Epithelial cell of prostate (primary cell): ENCODE results near the gene KNSTRN.

Source experiments
- DNase-seq: peaks from one replicate; pipeline ENCODE4 v3.0.0-alpha.2; 2011; ENCODE audit warnings: low read depth, low spot score
- H3K27ac ChIP-seq: fragments of 450-650 bp; 2 replicates; pipeline ENCODE4 v1.5.1; 2017; ENCODE audit warnings: mild to moderate bottlenecking

The KNSTRN gene

DNA sequence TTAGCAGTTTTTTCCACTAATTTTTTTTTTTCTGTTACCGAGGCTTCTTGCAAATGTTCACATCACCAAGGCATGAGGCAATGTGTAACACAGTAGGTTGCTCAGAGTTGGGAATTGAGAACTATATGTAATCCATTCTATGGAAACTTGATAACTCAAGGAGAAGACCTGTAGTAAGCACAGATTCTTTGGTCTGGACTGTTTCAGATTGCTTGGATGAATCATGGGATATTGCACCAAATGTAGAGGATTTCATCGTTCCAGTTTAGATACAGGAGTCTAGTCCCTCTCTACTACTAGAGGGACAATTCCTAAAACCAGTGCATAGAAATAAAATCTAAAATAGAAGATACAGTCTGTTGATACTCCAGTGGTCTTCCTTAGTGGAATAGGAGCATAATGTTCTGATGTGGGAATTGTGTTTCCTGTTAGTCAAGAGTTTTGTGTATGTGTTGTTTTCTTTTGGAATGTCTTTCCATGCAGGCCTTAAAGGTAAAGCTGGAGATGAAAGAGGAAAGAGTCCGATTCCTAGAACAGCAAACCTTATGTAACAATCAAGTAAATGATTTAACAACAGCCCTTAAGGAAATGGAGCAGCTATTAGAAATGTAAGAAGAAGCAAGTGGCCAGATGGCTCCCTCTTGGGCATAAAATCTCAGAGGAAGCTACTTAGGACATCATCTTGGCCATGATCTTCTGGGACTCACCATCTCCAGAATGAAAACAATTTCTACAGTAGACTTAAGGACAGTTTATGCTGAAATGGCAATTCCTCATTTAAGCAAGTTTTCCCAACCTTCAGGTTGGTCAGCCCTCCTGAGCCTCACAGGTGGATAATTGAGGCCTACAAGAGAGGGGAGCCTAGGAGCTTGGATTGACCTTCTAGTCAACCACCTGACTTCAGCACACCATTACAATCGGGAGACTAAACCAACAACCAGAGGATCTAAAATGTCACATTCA lies 10.7 kb downstream of the KNSTRN start:
- no peak for DNase-seq
- peak overlapping the region; percentile 70 for H3K27ac ChIP-seq

- no peak overlapping the region for H3K27ac ChIP-seq
Observed at GRCh38 chr15:40397688-40398412, 15.3 kb downstream of the KNSTRN start.

GRCh38 chr15:40398413-40398873 lies 15.9 kb downstream of the KNSTRN start:
- H3K27ac ChIP-seq = no peak overlapping the region
- no peak for DNase-seq

More at GRCh38 chr15:40397688-40398412, 15.3 kb downstream of the KNSTRN start:
- no peak for DNase-seq

- H3K27ac ChIP-seq = no peak overlapping the region
- DNase-seq = no peak
Observed at GRCh38 chr15:40399370-40399769, 16.8 kb downstream of the KNSTRN start.

GRCh38 chr15:40405501-40406381 lies 23.2 kb downstream of the KNSTRN start, which contains the start of gene IVD:
Gene IVD, plus strand, starts transcription at chr15:40405795. Its CDS starts 33 bp downstream, at chr15:40405828.
- H3K27ac ChIP-seq = peak within 1 kb of the TSS; percentile 52
- DNase-seq = no peak

DNA sequence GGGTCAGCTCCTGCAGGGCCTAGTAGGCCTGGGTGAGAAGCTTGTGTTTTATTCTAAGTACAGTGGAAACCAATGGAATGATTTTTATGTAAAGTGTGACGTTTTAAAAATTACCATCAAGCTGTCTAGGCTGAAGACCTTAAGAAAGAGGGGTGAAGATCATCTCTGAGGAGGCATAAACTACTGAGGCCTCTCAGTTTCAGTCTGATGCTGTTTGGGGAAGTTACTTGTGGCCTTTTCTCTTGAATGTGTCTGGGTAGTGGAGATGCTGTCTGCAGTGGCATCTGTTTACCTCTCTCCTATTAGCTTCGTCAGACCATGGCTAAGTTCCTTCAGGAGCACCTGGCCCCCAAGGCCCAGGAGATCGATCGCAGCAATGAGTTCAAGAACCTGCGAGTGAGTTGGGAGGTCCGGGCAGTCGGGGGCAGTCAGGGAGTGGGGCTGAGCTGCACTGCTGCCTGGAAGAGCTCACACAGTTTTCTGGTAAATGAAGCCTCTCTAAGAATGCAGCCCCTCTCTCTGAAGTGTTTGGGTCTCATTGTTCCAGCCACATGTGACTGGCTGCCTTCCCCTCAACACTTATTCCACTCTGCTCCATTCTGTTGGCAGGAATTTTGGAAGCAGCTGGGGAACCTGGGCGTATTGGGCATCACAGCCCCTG lies 24.9 kb downstream of the KNSTRN start:
- no peak for DNase-seq
- no peak overlapping the region for H3K27ac ChIP-seq

DNA sequence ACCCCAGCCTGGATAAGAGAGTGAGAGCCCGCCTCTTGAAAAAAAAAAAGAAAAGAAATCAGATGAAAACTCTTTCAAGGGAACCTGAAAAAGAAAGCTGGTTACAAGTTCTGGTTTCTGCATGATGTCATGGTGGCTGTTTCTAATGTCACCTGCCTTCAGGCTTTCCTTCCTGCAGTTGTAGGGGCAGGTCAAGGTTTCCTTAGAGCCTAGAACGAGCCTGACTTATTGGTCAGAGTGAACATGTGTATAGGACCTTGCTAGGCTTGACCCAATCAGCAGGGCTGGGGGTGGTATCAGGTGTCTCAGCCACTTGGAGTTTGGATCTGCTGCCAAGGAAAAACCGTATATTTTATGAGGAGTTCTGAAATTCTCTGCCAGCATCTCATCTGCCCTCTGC lies 26.8 kb downstream of the KNSTRN start:
- H3K27ac ChIP-seq = no peak overlapping the region
- no peak for DNase-seq

DNA sequence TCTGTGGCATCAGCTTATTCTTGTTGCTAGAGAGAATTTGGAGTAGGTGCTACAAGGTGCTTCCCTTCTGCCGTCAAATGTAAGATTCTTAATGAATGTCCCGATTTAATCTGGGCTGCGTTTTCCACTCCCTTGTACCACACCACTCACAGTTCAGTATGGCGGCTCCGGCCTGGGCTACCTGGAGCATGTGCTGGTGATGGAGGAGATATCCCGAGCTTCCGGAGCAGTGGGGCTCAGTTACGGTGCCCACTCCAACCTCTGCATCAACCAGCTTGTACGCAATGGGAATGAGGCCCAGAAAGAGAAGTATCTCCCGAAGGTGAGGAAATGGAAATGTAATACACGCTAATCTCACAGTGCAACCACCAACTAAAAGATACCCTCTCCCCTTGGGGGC lies 28.0 kb downstream of the KNSTRN start:
- no peak overlapping the region for H3K27ac ChIP-seq
- DNase-seq = no peak

GRCh38 chr15:40412095-40412759 lies 29.7 kb downstream of the KNSTRN start:
- no peak for DNase-seq
- H3K27ac ChIP-seq = no peak overlapping the region

GRCh38 chr15:40413036-40413435 lies 30.5 kb downstream of the KNSTRN start:
- DNase-seq = no peak
- no peak overlapping the region for H3K27ac ChIP-seq

- no peak overlapping the region for H3K27ac ChIP-seq
- DNase-seq = no peak
Observed at GRCh38 chr15:40414816-40415215, 32.3 kb downstream of the KNSTRN start.

DNA sequence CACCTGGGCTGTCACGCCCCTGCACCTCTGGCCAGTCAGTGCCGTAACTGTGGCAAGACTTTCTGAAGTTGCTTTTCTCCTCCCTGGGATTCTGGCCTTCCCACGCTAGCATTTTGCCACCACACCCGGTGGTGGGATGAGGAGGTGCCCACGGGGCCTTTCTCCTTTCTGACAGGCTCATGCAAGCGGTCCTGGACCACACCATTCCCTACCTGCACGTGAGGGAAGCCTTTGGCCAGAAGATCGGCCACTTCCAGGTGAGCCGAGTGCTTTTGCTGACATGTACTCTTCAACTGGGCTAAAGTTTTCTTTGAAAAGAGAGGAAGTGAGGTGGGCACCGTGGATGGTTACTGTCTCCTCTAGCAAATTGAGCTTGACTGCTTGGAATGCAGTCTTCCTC lies 32.7 kb downstream of the KNSTRN start:
- H3K27ac ChIP-seq = no peak overlapping the region
- no peak for DNase-seq

DNA sequence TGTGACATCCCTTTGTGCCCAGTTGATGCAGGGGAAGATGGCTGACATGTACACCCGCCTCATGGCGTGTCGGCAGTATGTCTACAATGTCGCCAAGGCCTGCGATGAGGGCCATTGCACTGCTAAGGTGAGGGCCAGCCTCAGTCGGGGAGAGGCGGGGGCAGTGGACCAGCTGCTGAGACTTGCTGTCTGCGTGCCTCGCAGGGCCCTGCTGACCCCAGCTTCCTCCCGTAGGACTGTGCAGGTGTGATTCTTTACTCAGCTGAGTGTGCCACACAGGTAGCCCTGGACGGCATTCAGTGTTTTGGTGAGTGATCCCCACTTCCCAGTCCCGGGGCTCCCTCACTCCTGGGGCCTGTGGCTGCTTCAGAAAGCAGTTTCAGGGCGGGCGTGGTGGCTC lies 33.5 kb downstream of the KNSTRN start:
- no peak for DNase-seq
- no peak overlapping the region for H3K27ac ChIP-seq

GRCh38 chr15:40418126-40418525 lies 35.6 kb downstream of the KNSTRN start:
- no peak for DNase-seq

DNA sequence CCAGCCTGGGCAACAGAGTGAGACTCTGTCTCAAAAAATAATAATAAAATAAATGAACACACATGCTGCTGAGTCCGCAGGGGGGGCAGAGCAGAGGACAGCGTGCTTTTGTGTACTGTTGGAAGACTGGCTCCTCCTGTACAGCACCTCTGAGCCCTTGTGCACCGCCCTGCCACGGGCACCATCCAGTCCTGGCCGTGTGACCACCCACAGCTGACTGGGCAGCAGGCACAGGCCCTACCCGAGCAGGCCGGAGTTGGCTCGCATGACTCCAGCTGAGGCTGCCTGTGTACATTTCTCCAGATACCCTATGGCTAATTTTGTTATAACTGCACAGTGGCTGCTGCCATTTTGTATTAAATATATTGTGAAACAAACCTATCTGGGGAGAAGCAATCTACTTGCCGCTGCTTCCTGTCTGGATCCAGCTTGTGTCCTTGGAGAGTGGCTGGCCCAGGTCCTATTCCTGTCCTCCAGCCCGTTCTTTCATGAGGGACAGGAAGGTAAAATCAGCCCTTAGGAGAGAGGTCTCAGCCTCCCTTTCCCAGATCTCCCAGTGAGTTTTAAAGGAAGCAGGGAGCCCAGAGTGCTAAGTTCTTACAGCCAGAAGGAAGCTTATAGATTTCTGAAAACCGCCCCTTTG lies 37.7 kb downstream of the KNSTRN start:
- DNase-seq = no peak
- no peak overlapping the region for H3K27ac ChIP-seq

More at GRCh38 chr15:40418126-40418525, 35.6 kb downstream of the KNSTRN start:
- H3K27ac ChIP-seq = no peak overlapping the region

DNA sequence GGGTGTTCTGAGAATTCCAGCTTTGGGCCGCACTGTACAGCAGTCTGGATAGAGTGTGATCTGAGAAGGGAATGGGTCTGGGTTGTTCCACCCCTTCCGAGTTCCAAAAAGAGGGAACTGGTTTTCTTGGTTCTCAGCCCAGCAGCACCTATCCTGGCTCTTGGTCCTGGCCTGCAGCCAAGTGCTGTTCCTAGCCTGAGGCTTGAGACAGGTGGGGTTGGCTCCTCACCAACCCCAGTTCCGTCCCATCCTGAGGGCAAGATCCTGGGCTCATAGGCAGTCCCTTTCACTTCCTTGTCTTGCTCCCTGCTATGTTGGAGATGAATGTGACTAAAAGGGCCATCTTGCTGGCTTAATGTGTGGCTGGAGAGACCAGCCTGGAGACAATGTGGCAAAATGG lies 38.3 kb downstream of the KNSTRN start:
- no peak for DNase-seq
- H3K27ac ChIP-seq = no peak overlapping the region

DNA sequence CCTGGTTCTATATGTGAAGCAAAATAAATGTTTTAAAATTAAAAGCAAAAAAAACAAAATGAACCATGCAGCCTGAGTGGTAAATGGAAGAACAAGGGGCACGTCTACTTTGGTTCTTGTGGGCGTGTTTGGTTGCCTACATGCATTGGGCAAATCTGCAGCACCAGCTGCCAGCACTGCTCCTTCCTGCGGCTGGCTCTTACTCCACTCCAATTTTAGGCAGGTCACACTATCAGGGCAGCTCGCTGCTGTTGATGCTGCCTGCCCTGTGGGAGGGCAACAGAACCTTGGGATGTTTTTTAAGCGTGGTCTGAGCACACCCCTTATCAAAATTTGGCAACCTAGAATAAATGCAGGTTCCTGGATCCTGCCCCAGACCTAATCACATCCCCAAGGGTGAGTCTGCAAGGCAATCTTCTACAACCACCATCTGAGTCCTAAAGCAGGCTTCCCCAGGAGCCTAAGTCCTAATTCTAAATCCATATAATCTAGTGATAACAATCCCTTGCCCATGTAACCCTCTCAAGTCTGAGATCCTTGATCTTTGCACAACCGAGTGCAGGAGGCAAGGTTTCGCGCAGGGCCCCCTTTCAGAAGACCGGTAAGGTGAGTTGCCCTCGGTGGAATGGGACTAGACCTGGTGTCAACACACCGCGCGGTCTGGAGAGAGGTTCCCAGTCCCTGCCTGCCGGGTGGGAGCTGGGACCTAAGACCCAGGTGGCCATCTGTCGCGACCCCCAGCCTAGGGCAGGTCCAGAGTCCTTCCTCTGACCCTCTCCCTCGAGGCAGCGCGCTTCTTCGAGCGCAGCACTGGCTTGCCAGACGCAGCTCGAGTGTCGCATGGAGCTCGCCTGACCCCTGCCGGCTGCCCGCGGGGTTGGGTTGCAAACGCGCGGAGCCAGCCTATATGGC lies 39.0 kb downstream of the KNSTRN start:
- no peak overlapping the region for H3K27ac ChIP-seq
- no peak for DNase-seq
